HEK293 (cell line): ENCODE data around the gene CDC42BPA.

Experiments used
- CTCF ChIP-seq: fragments of 450-650 bp; formaldehyde crosslinking; IDR thresholded peaks from 2 replicates; pipeline ENCODE4 v1.5.1; 2016; ENCODE audit warnings: missing biosample characterization, missing genetic modification characterization
- HOXD13 ChIP-seq: sonication (generic); formaldehyde crosslinking; IDR thresholded peaks from 2 replicates; pipeline ENCODE4 v1.8.0; 2022; ENCODE audit warnings: missing genetic modification reagents, borderline replicate concordance
- MYNN ChIP-seq: fragments of 450-650 bp; formaldehyde crosslinking; IDR thresholded peaks from 2 replicates; pipeline ENCODE4 v1.5.1; 2016; ENCODE audit warnings: missing biosample characterization, missing genetic modification characterization, borderline replicate concordance
- PRDM1 ChIP-seq: fragments of 450-650 bp; formaldehyde crosslinking; IDR thresholded peaks from 2 replicates; pipeline ENCODE4; 2016; ENCODE audit warnings: missing biosample characterization, missing genetic modification characterization
- ZBTB26 ChIP-seq: fragments of 450-650 bp; formaldehyde crosslinking; optimal IDR thresholded peaks from 2 replicates; pipeline ENCODE3; 2016; ENCODE audit warnings: missing biosample characterization, mild to moderate bottlenecking, missing genetic modification characterization
- ZBTB44 ChIP-seq: fragments of 450-650 bp; IDR thresholded peaks from 2 replicates; pipeline ENCODE4 v1.5.1; 2018; ENCODE audit warnings: missing biosample characterization, mild to moderate bottlenecking, missing genetic modification characterization
- ZNF112 ChIP-seq: fragments of 450-650 bp; formaldehyde crosslinking; IDR thresholded peaks from 2 replicates; pipeline ENCODE4 v1.5.0; 2017; ENCODE audit warnings: missing biosample characterization, missing genetic modification characterization
- ZNF148 ChIP-seq: fragments of 450-650 bp; formaldehyde crosslinking; IDR thresholded peaks from 2 replicates; pipeline ENCODE4 v1.5.0; 2017; ENCODE audit warnings: missing biosample characterization, missing genetic modification characterization, borderline replicate concordance
- ZNF221 ChIP-seq: fragments of 450-650 bp; formaldehyde crosslinking; IDR thresholded peaks from 2 replicates; pipeline ENCODE4 v1.5.1; 2017; ENCODE audit warnings: missing biosample characterization, missing genetic modification characterization, borderline replicate concordance
- ZNF473 ChIP-seq: fragments of 450-650 bp; formaldehyde crosslinking; IDR thresholded peaks from 2 replicates; pipeline ENCODE4 v1.5.1; 2017; ENCODE audit warnings: missing biosample characterization, missing genetic modification characterization
- ZNF585B ChIP-seq: fragments of 450-650 bp; formaldehyde crosslinking; IDR thresholded peaks from 2 replicates; pipeline ENCODE4 v1.5.1; 2016; ENCODE audit warnings: missing biosample characterization, missing genetic modification characterization
- ZNF658 ChIP-seq: fragments of 450-650 bp; formaldehyde crosslinking; IDR thresholded peaks from 2 replicates; pipeline ENCODE4; 2016; ENCODE audit warnings: missing biosample characterization, missing genetic modification characterization
- ZNF660 ChIP-seq: fragments of 450-650 bp; IDR thresholded peaks from 2 replicates; pipeline ENCODE4 v1.5.1; 2018; ENCODE audit warnings: missing biosample characterization, mild to moderate bottlenecking, missing genetic modification characterization
- ZNF791 ChIP-seq: fragments of 450-650 bp; formaldehyde crosslinking; IDR thresholded peaks from 2 replicates; pipeline ENCODE4 v1.5.1; 2016; ENCODE audit warnings: missing biosample characterization, missing genetic modification characterization
- ZNF792 ChIP-seq: fragments of 450-650 bp; formaldehyde crosslinking; IDR thresholded peaks from 2 replicates; pipeline ENCODE4 v1.5.1; 2016; ENCODE audit warnings: missing biosample characterization, missing genetic modification characterization
- TF ChIP-seq, protein P1 (sequence below): fragments of 450-650 bp; formaldehyde crosslinking; IDR thresholded peaks from 2 replicates; pipeline ENCODE4 v1.5.1; 2016; ENCODE audit warnings: missing biosample characterization, missing genetic modification characterization
- TF ChIP-seq, protein P2 (sequence below): fragments of 450-650 bp; formaldehyde crosslinking; IDR thresholded peaks from 2 replicates; pipeline ENCODE4; 2016; ENCODE audit warnings: missing biosample characterization, missing genetic modification characterization
- TF ChIP-seq, protein P3 (sequence below): fragments of 450-650 bp; formaldehyde crosslinking; IDR thresholded peaks from 2 replicates; pipeline ENCODE4 v1.5.1; 2017; ENCODE audit warnings: missing biosample characterization, mild to moderate bottlenecking, missing genetic modification characterization, moderate library complexity
- TF ChIP-seq, protein P4 (sequence below): sonication (generic); formaldehyde crosslinking; IDR thresholded peaks from 2 replicates; pipeline ENCODE4 v1.8.1; 2022; ENCODE audit warnings: mild to moderate bottlenecking, moderate library complexity, missing genetic modification reagents

Gene CDC42BPA

DNA sequence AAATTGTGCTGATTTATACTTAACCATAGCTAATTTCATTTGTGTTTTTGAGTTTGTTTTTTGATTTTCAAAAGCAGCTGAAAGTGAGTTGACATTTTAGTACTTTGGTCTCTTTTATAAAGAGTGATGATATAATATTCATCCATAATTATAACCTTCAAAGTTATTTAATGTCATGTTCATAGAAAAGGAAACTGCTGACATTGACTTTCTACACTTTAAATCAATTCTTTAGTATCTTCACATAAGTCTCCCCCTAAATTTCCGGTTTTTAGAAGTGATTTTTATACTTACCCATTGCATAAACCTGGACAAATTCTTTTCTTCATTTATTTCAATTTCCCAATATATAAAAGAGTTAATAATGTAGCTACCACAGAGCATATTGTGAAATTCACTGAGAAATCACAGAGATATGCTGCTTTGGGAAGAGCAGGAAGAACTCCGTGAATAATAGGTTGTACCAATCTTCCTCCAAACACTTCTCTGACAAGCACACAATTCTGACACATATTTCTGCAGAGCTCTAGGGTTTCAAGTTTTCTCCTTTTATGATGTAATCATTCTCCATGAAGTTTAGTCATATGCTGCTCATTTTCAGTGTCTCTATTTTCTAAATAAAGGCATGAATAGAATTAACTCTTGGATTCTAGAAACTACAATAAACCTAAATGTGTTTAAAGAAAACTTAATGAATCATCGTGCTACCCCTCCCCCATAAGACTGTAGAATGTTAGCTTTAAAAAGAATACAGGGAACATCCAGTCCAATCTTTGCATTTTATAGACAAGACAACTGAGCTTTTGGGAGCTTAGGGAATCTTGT is 25.6 kb upstream of the CDC42BPA start (continued):
- TF ChIP-seq, protein P1, sequence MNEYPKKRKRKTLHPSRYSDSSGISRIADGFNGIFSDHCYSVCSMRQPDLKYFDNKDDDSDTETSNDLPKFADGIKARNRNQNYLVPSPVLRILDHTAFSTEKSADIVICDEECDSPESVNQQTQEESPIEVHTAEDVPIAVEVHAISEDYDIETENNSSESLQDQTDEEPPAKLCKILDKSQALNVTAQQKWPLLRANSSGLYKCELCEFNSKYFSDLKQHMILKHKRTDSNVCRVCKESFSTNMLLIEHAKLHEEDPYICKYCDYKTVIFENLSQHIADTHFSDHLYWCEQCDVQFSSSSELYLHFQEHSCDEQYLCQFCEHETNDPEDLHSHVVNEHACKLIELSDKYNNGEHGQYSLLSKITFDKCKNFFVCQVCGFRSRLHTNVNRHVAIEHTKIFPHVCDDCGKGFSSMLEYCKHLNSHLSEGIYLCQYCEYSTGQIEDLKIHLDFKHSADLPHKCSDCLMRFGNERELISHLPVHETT (tag by site-specific recombination) = no peak
- TF ChIP-seq, protein P2, sequence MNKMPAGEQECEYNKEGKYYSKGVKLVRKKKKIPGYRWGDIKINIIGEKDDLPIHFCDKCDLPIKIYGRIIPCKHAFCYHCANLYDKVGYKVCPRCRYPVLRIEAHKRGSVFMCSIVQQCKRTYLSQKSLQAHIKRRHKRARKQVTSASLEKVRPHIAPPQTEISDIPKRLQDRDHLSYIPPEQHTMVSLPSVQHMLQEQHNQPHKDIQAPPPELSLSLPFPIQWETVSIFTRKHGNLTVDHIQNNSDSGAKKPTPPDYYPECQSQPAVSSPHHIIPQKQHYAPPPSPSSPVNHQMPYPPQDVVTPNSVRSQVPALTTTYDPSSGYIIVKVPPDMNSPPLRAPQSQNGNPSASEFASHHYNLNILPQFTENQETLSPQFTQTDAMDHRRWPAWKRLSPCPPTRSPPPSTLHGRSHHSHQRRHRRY (tag by site-specific recombination) = no peak
- TF ChIP-seq HOXD13 (CRISPR knock-in tag) (no peak), ZNF658 (no peak), ZNF473 (tag by site-specific recombination) (no peak), PRDM1 (tag by site-specific recombination) (peak; percentile 47; the same call in 1 of the 2 replicates), ZBTB26 (tag by site-specific recombination) (no peak), CTCF (tag by site-specific recombination) (no peak), ZNF221 (tag by site-specific recombination) (no peak), ZNF112 (no peak), ZNF791 (tag by site-specific recombination) (no peak), ZBTB44 (no peak), ZNF660 (tag by site-specific recombination) (peak; percentile 54; the same call in 1 of the 2 replicates), ZNF585B (tag by site-specific recombination) (no peak), ZNF148 (tag by site-specific recombination) (no peak), MYNN (tag by site-specific recombination) (no peak), ZNF792 (no peak)
- TF ChIP-seq, protein P3, sequence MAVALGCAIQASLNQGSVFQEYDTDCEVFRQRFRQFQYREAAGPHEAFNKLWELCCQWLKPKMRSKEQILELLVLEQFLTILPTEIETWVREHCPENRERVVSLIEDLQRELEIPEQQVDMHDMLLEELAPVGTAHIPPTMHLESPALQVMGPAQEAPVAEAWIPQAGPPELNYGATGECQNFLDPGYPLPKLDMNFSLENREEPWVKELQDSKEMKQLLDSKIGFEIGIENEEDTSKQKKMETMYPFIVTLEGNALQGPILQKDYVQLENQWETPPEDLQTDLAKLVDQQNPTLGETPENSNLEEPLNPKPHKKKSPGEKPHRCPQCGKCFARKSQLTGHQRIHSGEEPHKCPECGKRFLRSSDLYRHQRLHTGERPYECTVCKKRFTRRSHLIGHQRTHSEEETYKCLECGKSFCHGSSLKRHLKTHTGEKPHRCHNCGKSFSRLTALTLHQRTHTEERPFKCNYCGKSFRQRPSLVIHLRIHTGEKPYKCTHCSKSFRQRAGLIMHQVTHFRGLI = no peak
- TF ChIP-seq, protein P4, sequence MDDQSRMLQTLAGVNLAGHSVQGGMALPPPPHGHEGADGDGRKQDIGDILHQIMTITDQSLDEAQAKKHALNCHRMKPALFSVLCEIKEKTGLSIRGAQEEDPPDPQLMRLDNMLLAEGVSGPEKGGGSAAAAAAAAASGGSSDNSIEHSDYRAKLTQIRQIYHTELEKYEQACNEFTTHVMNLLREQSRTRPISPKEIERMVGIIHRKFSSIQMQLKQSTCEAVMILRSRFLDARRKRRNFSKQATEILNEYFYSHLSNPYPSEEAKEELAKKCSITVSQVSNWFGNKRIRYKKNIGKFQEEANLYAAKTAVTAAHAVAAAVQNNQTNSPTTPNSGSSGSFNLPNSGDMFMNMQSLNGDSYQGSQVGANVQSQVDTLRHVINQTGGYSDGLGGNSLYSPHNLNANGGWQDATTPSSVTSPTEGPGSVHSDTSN (CRISPR knock-in tag) = no peak
- TF ChIP-seq, all 188 proteins: peak for 11
